ENCODE results near the gene DLAT. TPM values are rescaled to one million over a fixed set of nuclear protein-coding genes. Genes with fewer than 3 reads are reported as not detected.

Gene DLAT
- total RNA-seq, 1 experiment from 2014 or later: 68.1 TPM

GRCh38 chr11:112042161-112042960, 17.2 kb downstream of the DLAT start (continued):
- TF ChIP-seq REST (IDR thresholded peaks at IDR 0.05; ENCODE audit: low read depth): no peak
- TF ChIP-seq JUND (IDR thresholded peaks at IDR 0.05): peak; percentile 76
- peak; percentile 55; the same call in 1 of the 2 replicates for TF ChIP-seq CBX3 (IDR thresholded peaks at IDR 0.05; ENCODE audit: low read depth)
- TF ChIP-seq ZBTB33 (IDR thresholded peaks at IDR 0.05; ENCODE audit: extremely low read depth, insufficient replicate concordance, low read length): no peak
- peak; percentile 73; the same call in 1 of the 2 replicates for TF ChIP-seq SRF (IDR thresholded peaks at IDR 0.05; ENCODE audit: low read depth)
- TF ChIP-seq ZFX (IDR thresholded peaks at IDR 0.05): no peak
- TF ChIP-seq ATF3 (IDR thresholded peaks at IDR 0.05): no peak

Measured in HCT116 (cell line).